Heart left ventricle (tissue), 16 donors: Measurements from ENCODE around the gene HSD17B1. TPM values are rescaled to one million over a fixed set of nuclear protein-coding genes. Genes with fewer than 3 reads are reported as not detected.
A peak's percentile ranks its signal among the peaks of the same experiment; 100 is the strongest.

ENCODE experiments used
- ATAC-seq, 4 donors: fragments of 200-7000 bp; cut with Tn5 transposase; one replicate each; pipeline ENCODE4 v1.9.1; 2020 to 2022; ENCODE audit warnings: moderate library complexity in 4 of 4, mild to moderate bottlenecking in 3 of 4, moderate number of reproducible peaks in 1 of 4
- DNase-seq, 5 donors: peaks; one replicate each; pipeline ENCODE4 v3.0.0-alpha.2; 2020
- H3K27ac ChIP-seq, 12 donors: fragments of 200-600 bp; sonication (generic) in 4 of 12; one replicate each; pipeline versions ENCODE4 v1.5.0 to v1.8.0; 2016 to 2022; ENCODE audit warnings: mild to moderate bottlenecking in 2 of 12
- H3K27me3 ChIP-seq, 9 donors: fragments of 200-600 bp; sonication (generic) in 2 of 9; one replicate each; pipeline versions ENCODE4 v1.5.1 to v1.8.0; 2016 to 2022; ENCODE audit warnings: mild to moderate bottlenecking in 3 of 9
- H3K36me3 ChIP-seq, 9 donors: fragments of 200-600 bp; sonication (generic) in 2 of 9; one replicate each; pipeline versions ENCODE4 v1.5.0 to v1.8.0; 2018 to 2022; ENCODE audit warnings: mild to moderate bottlenecking in 2 of 9
- H3K4me1 ChIP-seq, 12 donors: fragments of 200-600 bp; sonication (generic) in 4 of 12; one replicate each; pipeline versions ENCODE4 v1.5.0 to v1.8.0; 2016 to 2022; ENCODE audit warnings: mild to moderate bottlenecking in 3 of 12
- H3K4me3 ChIP-seq, 12 donors: fragments of 200-600 bp; sonication (generic) in 4 of 12; one replicate each; pipeline versions ENCODE4 v1.5.0 to v1.8.0; 2017 to 2022; ENCODE audit warnings: mild to moderate bottlenecking in 9 of 12, moderate library complexity in 4 of 12
- H3K9me3 ChIP-seq, 12 donors: fragments of 200-600 bp; sonication (generic) in 4 of 12; one replicate each; pipeline versions ENCODE4 v1.5.0 to v1.8.0; 2016 to 2022; ENCODE audit warnings: mild to moderate bottlenecking in 1 of 12
- CTCF ChIP-seq, 12 donors: fragments of 200-600 bp; sonication (generic) in 4 of 12; IDR thresholded peaks; one replicate each; pipeline versions ENCODE4 v1.5.0 to v1.8.0; 2018 to 2022; ENCODE audit warnings: antibody characterized with exemption in 12 of 12, mild to moderate bottlenecking in 5 of 12
- POLR2A ChIP-seq, 2 donors: fragments of 450-650 bp; IDR thresholded peaks; one replicate each; pipeline ENCODE4 v1.6.1; 2017; ENCODE audit warnings: antibody characterized with exemption in 2 of 2, mild to moderate bottlenecking in 2 of 2, moderate library complexity in 2 of 2
- WGBS, 4 donors: extraction: QIAGEN DNeasy Blood & Tissue Kit in 2 of 4; methylation state at CpG; one replicate each; pipeline versions ENCODE4 v1.1.5 to v1.1.7; 2013 to 2018; 5-methylcytosine and 5-hydroxymethylcytosine counted together
- intact Hi-C, 10 donors: fragments of 100-400 bp; cut with DNase I; formaldehyde crosslinking; loops; one replicate each; pipeline versions ENCODE4 v1.11.1 to v1.14.2; 2022
- polyA plus RNA-seq, 2 donors: library from polyadenylated mRNA; stranded (reverse); fragments of 200-250 nt; gene quantifications; one replicate each; pipeline ENCODE4 v1.2.3, GENCODE V29; 2013
- total RNA-seq, 9 donors: library from RNA; depleted of rRNA in 2 of 9; stranded (reverse); fragments of >200 nt in 2 of 9; fragmentation: NEBNext Ultra II Directional in 3 of 9; extraction: Animal tissue kit (Norgen Biotek cat#: 25700) in 3 of 9; gene quantifications; one replicate each; pipeline versions ENCODE4 v1.1.0 to v1.2.4, GENCODE V29; 2016 to 2023
- donor health status: ischemic (EF 13 %, LVEDD 7.1; RV severe dilation, severe dysfunction).
- donor health status: healthy with polysubstance abuse.
- donor health status: DM: no; HTN: yes; CAD: no.
- donor health status: DM: no; HTN: no; CAD: no.
- donor health status: ischemic (EF 25% LVEDD 6.9; RV normal size, moderate dysfunction).
- donor health status: ischemic (EF 25% LVEDD 5.7; RV mildly dilated, moderate dysfunction).
- donor health status: healthy.
- donor health status: DM: yes; HTN: yes; CAD: no.
- donor health status: ischemic (EF 35%, LVEDD 5.7; RV mildly dilated, moderate dysfunction).
- donor health status: nonischemic (EF 11% LVEDD 7.7; RV severe dilation, severe dysfunction).
- donor health status: DM: yes; HTN: yes; CAD: no.
- donor health status: PGD.
- donor health status: ischemic (EF 29% LVEDD 5.4; RV normal size, mild dysfunction).
- donor health status: nonischemic (EF 23%, LVEDD 6.1; RV moderate dilation, normal function).

Gene HSD17B1
- total and polyA plus RNA-seq, 11 donors = 0.32 to 1.8 (median 1.1) TPM; not detected in 1

GRCh38 chr17:42548993-42549755 lies 3.5 kb upstream of the HSD17B1 start:
- DNase-seq = no peak
- peaks cover 0 to 12% (median 2%) of the 10 kb centered on the region in 9 donors for H3K36me3 ChIP-seq
- peaks cover 0 to 35% (median 19%) of the 10 kb centered on the region in 12 donors for H3K4me1 ChIP-seq
- H3K27ac ChIP-seq = no peak overlapping the region
- intact Hi-C loops = no loop called here
- no peak for ATAC-seq
- H3K4me3 ChIP-seq = no peak overlapping the region
- TF ChIP-seq POLR2A (IDR thresholded peaks at IDR 0.05) = no peak
- no peak for TF ChIP-seq CTCF (IDR thresholded peaks at IDR 0.05)
- H3K27me3 ChIP-seq = peaks cover 0 to 4% (median 0%) of the 10 kb centered on the region in 9 donors
- no peaks in the 10 kb centered on the region for H3K9me3 ChIP-seq
- 85 to 86% (median 85%) methylated on average over 14 of the region's 14 CpGs for WGBS, 4 donors

GRCh38 chr17:42553161-42553818 lies 567 bp downstream of the HSD17B1 start:
- peaks cover 0 to 5% (median 0%) of the 10 kb centered on the region in 9 donors for H3K36me3 ChIP-seq
- H3K4me1 ChIP-seq = peaks cover 0 to 33% (median 18%) of the 10 kb centered on the region in 12 donors
- DNase-seq = peak in 2 of 5 donors; percentile 37 to 64
- peak overlapping the region in 10 of 12 donors; percentile 68 to 98 (median 87) for H3K4me3 ChIP-seq
- intact Hi-C loops = no loop called here
- peaks cover 0 to 3% (median 0%) of the 10 kb centered on the region in 9 donors for H3K27me3 ChIP-seq
- WGBS, 4 donors = 66 to 77% (median 74%) methylated on average over 30 to 45 of the region's 45 CpGs
- H3K27ac ChIP-seq = peak overlapping the region in 5 of 12 donors; percentile 89 to 97 (median 93)
- ATAC-seq = peak in 3 of 4 donors; percentile 3 to 19 (median 11)
- TF ChIP-seq POLR2A (IDR thresholded peaks at IDR 0.05) (no peak), CTCF (IDR thresholded peaks at IDR 0.05) (no peak)
- H3K9me3 ChIP-seq = no peaks in the 10 kb centered on the region

- intact Hi-C loops = no loop called here
- Histone ChIP-seq H3K27ac (peak overlapping the region in 11 of 12 donors; percentile 82 to 97 (median 89)), H3K4me3 (peak overlapping the region; percentile 65 to 98 (median 82)), H3K27me3 (no peaks in the 10 kb centered on the region), H3K36me3 (peaks cover 0 to 5% (median 0%) of the 10 kb centered on the region in 9 donors), H3K4me1 (peaks cover 0 to 28% (median 15%) of the 10 kb centered on the region in 12 donors), H3K9me3 (no peaks in the 10 kb centered on the region)
- TF ChIP-seq POLR2A (IDR thresholded peaks at IDR 0.05) (no peak), CTCF (IDR thresholded peaks at IDR 0.05) (no peak)
- DNase-seq = peak in 1 of 5 donors; percentile 62
- peak in 2 of 4 donors; percentile 13 to 17 for ATAC-seq
- 42 to 76% (median 51%) methylated on average over 10 to 16 of the region's 16 CpGs for WGBS, 4 donors
Measured at GRCh38 chr17:42553866-42554249, 1.1 kb downstream of the HSD17B1 start.
